ENCODE measurements around the gene MYO1E.

Gene MYO1E

DNA sequence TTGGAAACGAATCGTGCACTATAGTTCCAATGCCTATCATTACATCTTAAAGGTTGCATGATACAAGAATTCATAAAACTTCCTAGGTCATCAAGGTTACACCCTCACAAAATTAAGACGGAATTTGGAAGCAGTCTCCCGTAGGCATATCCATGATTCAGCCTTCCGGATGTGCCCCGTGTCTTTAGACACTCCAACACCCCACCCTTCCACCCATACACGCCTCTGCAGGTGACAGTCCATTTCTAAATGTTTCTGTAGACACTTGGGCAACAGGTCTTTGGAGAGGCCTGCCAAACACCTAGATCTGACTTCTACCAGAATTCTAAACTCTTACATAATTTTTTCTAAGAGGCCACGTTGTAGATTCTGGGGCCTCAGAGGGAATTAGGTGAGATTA, 116.2 kb downstream of the MYO1E start:
- TF ChIP-seq EZH2phosphoT487 (conservative IDR thresholded peaks at IDR 0.05; ENCODE audit: low read length): no peak
- TF ChIP-seq, protein P1, sequence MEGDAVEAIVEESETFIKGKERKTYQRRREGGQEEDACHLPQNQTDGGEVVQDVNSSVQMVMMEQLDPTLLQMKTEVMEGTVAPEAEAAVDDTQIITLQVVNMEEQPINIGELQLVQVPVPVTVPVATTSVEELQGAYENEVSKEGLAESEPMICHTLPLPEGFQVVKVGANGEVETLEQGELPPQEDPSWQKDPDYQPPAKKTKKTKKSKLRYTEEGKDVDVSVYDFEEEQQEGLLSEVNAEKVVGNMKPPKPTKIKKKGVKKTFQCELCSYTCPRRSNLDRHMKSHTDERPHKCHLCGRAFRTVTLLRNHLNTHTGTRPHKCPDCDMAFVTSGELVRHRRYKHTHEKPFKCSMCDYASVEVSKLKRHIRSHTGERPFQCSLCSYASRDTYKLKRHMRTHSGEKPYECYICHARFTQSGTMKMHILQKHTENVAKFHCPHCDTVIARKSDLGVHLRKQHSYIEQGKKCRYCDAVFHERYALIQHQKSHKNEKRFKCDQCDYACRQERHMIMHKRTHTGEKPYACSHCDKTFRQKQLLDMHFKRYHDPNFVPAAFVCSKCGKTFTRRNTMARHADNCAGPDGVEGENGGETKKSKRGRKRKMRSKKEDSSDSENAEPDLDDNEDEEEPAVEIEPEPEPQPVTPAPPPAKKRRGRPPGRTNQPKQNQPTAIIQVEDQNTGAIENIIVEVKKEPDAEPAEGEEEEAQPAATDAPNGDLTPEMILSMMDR (IDR thresholded peaks at IDR 0.05; ENCODE audit: insufficient read depth, low read length, poor library complexity, severe bottlenecking): no peak
- Histone ChIP-seq H3K9me3 (ENCODE audit: insufficient read depth, low read length) (no peaks in the 10 kb centered on the region), H3K9me2 (replicated peaks; ENCODE audit: insufficient read depth, low read length) (no peaks in the 10 kb centered on the region), H3F3A (ENCODE audit: insufficient read depth) (peaks cover 81% of the 10 kb centered on the region), H4K20me1 (ENCODE audit: low read depth, low read length) (no peaks in the 10 kb centered on the region), H3K79me2 (ENCODE audit: insufficient read depth, low read length) (peaks cover 50% of the 10 kb centered on the region), H3K27ac (ENCODE audit: low read depth, low read length) (no peak overlapping the region), H3K9ac (ENCODE audit: low read length) (no peak overlapping the region), H3K4me3 (ENCODE audit: insufficient read depth, low read length, poor library complexity, severe bottlenecking) (no peak overlapping the region), H2AFZ (ENCODE audit: low read depth, low read length, severe bottlenecking) (no peak overlapping the region), H3K27me3 (ENCODE audit: low read length) (no peaks in the 10 kb centered on the region), H3K36me3 (ENCODE audit: low read length) (peaks cover 51% of the 10 kb centered on the region), H3K4me2 (ENCODE audit: low read depth, low read length, poor library complexity, severe bottlenecking) (no peak overlapping the region)

DNA sequence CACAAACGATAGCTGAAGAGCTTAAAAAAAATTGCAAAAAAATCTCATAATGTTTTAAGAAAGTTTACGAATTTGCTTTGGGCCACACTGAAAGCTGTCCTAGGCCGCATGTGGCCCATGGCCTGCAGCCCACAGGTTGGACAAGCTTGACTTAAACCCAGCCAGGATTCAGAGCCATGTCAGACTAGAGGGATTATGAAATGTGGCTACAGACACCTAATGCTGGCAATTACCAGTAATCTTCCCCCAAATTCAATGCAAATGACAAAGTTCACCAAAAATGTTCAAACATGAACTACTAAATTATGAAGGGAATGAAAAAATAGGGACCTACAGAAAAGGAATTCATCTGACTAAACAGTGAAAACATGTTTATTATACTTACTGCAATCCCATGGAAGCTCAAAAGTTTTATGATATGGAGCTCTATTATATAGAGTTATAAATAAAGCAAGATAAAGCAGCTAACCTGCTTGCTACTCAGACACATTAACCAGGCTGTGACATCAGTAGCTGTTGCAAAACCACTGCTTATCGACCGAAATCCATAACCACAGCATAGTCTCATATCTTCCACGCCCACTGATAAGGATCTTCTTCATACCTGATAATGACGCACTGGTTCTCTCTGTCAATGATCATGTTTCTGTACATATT, 116.9 kb downstream of the MYO1E start:
- Histone ChIP-seq H3K36me3 (ENCODE audit: low read length) (peaks cover 48% of the 10 kb centered on the region), H3K4me3 (ENCODE audit: insufficient read depth, low read length, poor library complexity, severe bottlenecking) (no peak overlapping the region), H3K9me2 (replicated peaks; ENCODE audit: insufficient read depth, low read length) (no peaks in the 10 kb centered on the region), H3K4me2 (ENCODE audit: low read depth, low read length, poor library complexity, severe bottlenecking) (no peak overlapping the region), H2AFZ (ENCODE audit: low read depth, low read length, severe bottlenecking) (no peak overlapping the region), H3K79me2 (ENCODE audit: insufficient read depth, low read length) (peaks cover 52% of the 10 kb centered on the region), H3K27me3 (ENCODE audit: low read length) (no peaks in the 10 kb centered on the region), H3K9me3 (ENCODE audit: insufficient read depth, low read length) (no peaks in the 10 kb centered on the region), H3K9ac (ENCODE audit: low read length) (no peak overlapping the region), H3K27ac (ENCODE audit: low read depth, low read length) (peak overlapping the region; percentile 18; the same call in 1 of the 2 replicates), H3F3A (ENCODE audit: insufficient read depth) (peaks cover 82% of the 10 kb centered on the region), H4K20me1 (ENCODE audit: low read depth, low read length) (no peaks in the 10 kb centered on the region)
- TF ChIP-seq EZH2phosphoT487 (conservative IDR thresholded peaks at IDR 0.05; ENCODE audit: low read length): no peak
- TF ChIP-seq, protein P1 (IDR thresholded peaks at IDR 0.05; ENCODE audit: insufficient read depth, low read length, poor library complexity, severe bottlenecking): no peak

DNA sequence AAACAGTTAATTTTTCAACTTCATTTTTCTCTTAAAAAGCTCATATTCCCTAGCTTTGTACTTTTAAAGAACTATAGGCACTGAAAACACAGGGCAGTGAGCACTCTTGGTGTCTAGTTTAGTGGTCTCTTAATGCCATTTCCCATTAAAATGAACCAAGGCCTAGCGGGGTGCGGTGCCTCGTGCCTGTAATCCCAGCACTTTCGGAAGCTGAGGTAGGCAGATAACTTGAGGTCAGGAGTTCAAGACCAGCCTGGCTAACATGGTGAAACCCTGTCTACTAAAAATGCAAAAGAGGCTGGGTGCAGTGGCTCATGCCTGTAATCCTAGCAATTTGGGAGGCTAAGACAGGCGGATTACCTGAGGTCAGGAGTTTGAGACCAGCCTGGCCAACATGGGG, 120.5 kb downstream of the MYO1E start:
- H3K79me2 ChIP-seq (ENCODE audit: insufficient read depth, low read length): peaks cover 80% of the 10 kb centered on the region
- TF ChIP-seq, protein P1 (IDR thresholded peaks at IDR 0.05; ENCODE audit: insufficient read depth, low read length, poor library complexity, severe bottlenecking): no peak
- no peak for TF ChIP-seq EZH2phosphoT487 (conservative IDR thresholded peaks at IDR 0.05; ENCODE audit: low read length)
- H4K20me1 ChIP-seq (ENCODE audit: low read depth, low read length): no peaks in the 10 kb centered on the region
- no peak overlapping the region for H2AFZ ChIP-seq (ENCODE audit: low read depth, low read length, severe bottlenecking)
- no peaks in the 10 kb centered on the region for H3K9me3 ChIP-seq (ENCODE audit: insufficient read depth, low read length)
- H3K27ac ChIP-seq (ENCODE audit: low read depth, low read length): peak overlapping the region; percentile 80
- H3K27me3 ChIP-seq (ENCODE audit: low read length): no peaks in the 10 kb centered on the region
- H3K36me3 ChIP-seq (ENCODE audit: low read length): peaks cover 38% of the 10 kb centered on the region
- H3K9me2 ChIP-seq (replicated peaks; ENCODE audit: insufficient read depth, low read length): no peaks in the 10 kb centered on the region
- peak overlapping the region; percentile 61 for H3K4me2 ChIP-seq (ENCODE audit: low read depth, low read length, poor library complexity, severe bottlenecking)
- H3K4me3 ChIP-seq (ENCODE audit: insufficient read depth, low read length, poor library complexity, severe bottlenecking): peak overlapping the region; percentile 12
- no peak overlapping the region for H3K9ac ChIP-seq (ENCODE audit: low read length)
- peaks cover 63% of the 10 kb centered on the region for H3F3A ChIP-seq (ENCODE audit: insufficient read depth)
